CD14-positive monocyte (primary cell): ENCODE data around the gene SLC50A1. TPM values are rescaled to one million over a fixed set of nuclear protein-coding genes. Genes with fewer than 3 reads are reported as not detected.

ENCODE experiments used
- DNase-seq, 3 donors: peaks; one replicate each; pipeline ENCODE4 v3.0.0-alpha.2; 2011 to 2022
- H2AFZ ChIP-seq: 2 replicates; pipeline ENCODE4 v1.6.0; 2012; ENCODE audit warnings: mild to moderate bottlenecking, low read depth, low read length, inconsistent platforms; ENCODE audit not compliant: insufficient read depth, poor library complexity, severe bottlenecking
- H3K27ac ChIP-seq, 2 donors: 1 replicate in 1 of 2; 2 replicates in 1 of 2; pipeline ENCODE4 v1.5.1; 2012 to 2013; ENCODE audit warnings: low read length in 2 of 2, control low read depth in 1 of 2, inconsistent platforms in 1 of 2, low read depth in 1 of 2, mild to moderate bottlenecking in 1 of 2
- H3K27me3 ChIP-seq, 2 donors: one replicate each; pipeline versions ENCODE4 v1.6.0 to v1.6.1; 2011 to 2013; ENCODE audit warnings: low read length in 2 of 2; ENCODE audit not compliant: control insufficient read depth in 2 of 2, insufficient read depth in 2 of 2
- H3K36me3 ChIP-seq, 2 donors: replicated peaks in 1 of 2; 1 replicate in 1 of 2; 2 replicates in 1 of 2; pipeline versions ENCODE4 v1.5.1 to v1.6.1; 2012 to 2013; ENCODE audit warnings: low read length in 2 of 2, control low read depth in 1 of 2, inconsistent platforms in 1 of 2, mild to moderate bottlenecking in 1 of 2; ENCODE audit not compliant: insufficient read depth in 2 of 2, control insufficient read depth in 1 of 2
- H3K4me1 ChIP-seq, 2 donors: 1 replicate in 1 of 2; 2 replicates in 1 of 2; pipeline versions ENCODE4 v1.5.1 to v1.6.1; 2012 to 2013; ENCODE audit warnings: low read length in 2 of 2, control low read depth in 1 of 2, inconsistent platforms in 1 of 2, mild to moderate bottlenecking in 1 of 2, moderate library complexity in 1 of 2; ENCODE audit not compliant: insufficient read depth in 2 of 2, control insufficient read depth in 1 of 2
- H3K4me2 ChIP-seq: replicated peaks from 2 replicates; pipeline ENCODE3; 2012; ENCODE audit warnings: low read length, moderate library complexity, mild to moderate bottlenecking; ENCODE audit not compliant: poor library complexity, severe bottlenecking; ENCODE audit errors: extremely low read depth
- H3K4me3 ChIP-seq, 3 experiments: fragments of 200-600 bp in 1 of 3; sonication (generic) in 1 of 3; replicated peaks in 1 of 3; 1 replicate in 2 of 3; 2 replicates in 1 of 3; pipeline ENCODE4 v1.5.1; 2011 to 2013; ENCODE audit warnings: low read length in 3 of 3, mild to moderate bottlenecking in 3 of 3, control low read depth in 2 of 3, low read depth in 2 of 3, inconsistent platforms in 1 of 3, moderate library complexity in 1 of 3
- H3K79me2 ChIP-seq: 2 replicates; pipeline ENCODE4 v1.6.0; 2012; ENCODE audit warnings: mild to moderate bottlenecking, control low read depth, inconsistent platforms, low read length, moderate library complexity; ENCODE audit not compliant: insufficient read depth
- H3K9ac ChIP-seq: 2 replicates; pipeline ENCODE4 v1.6.0; 2017; ENCODE audit warnings: low read length, mild to moderate bottlenecking; ENCODE audit not compliant: insufficient read depth, poor library complexity, severe bottlenecking
- H3K9me3 ChIP-seq, 2 donors: replicated peaks in 1 of 2; 1 replicate in 1 of 2; 2 replicates in 1 of 2; pipeline versions ENCODE4 v1.5.1 to v1.6.1; 2012 to 2013; ENCODE audit warnings: low read length in 2 of 2, control low read depth in 1 of 2; ENCODE audit not compliant: control insufficient read depth in 1 of 2, insufficient read depth in 1 of 2
- H4K20me1 ChIP-seq: 2 replicates; pipeline ENCODE4 v1.6.0; 2012; ENCODE audit warnings: mild to moderate bottlenecking, low read length, control low read depth, moderate library complexity; ENCODE audit not compliant: insufficient read depth
- H3K27ac Mint-ChIP-seq, 7 donors: one replicate each; pipeline ENCODE4 v1.8.0; 2020; ENCODE audit warnings: mild to moderate bottlenecking in 7 of 7, mixed read lengths in 7 of 7, moderate library complexity in 6 of 7, inconsistent platforms in 2 of 7
- H3K27me3 Mint-ChIP-seq, 3 donors: one replicate each; pipeline ENCODE4 v1.8.0; 2021 to 2022; ENCODE audit warnings: low read depth in 3 of 3, mild to moderate bottlenecking in 3 of 3, mixed read lengths in 3 of 3, moderate library complexity in 3 of 3, inconsistent platforms in 1 of 3
- H3K36me3 Mint-ChIP-seq, 2 donors: one replicate each; pipeline ENCODE4 v1.8.0; 2020; ENCODE audit warnings: mixed read lengths in 2 of 2, inconsistent platforms in 1 of 2, mild to moderate bottlenecking in 1 of 2
- H3K4me1 Mint-ChIP-seq: one replicate; pipeline ENCODE4 v1.8.0; 2020; ENCODE audit warnings: mild to moderate bottlenecking, mixed read lengths
- H3K4me3 Mint-ChIP-seq, 2 donors: one replicate each; pipeline ENCODE4 v1.8.0; 2020; ENCODE audit warnings: mild to moderate bottlenecking in 2 of 2, mixed read lengths in 2 of 2, moderate library complexity in 1 of 2
- H3K9me3 Mint-ChIP-seq, 7 donors: one replicate each; pipeline ENCODE4 v1.8.0; 2020 to 2022; ENCODE audit warnings: mixed read lengths in 7 of 7, mild to moderate bottlenecking in 6 of 7, moderate library complexity in 6 of 7, inconsistent platforms in 2 of 7
- CTCF ChIP-seq: fragments of 200-600 bp; IDR thresholded peaks from one replicate; pipeline ENCODE4 v1.8.0; 2022; ENCODE audit warnings: antibody characterized with exemption, mild to moderate bottlenecking
- WGBS: methylation state at CpG from one replicate; pipeline ENCODE4 v1.1.5; 2013; ENCODE audit warnings: missing lambda C conversion rate; ENCODE audit not compliant: insufficient coverage; 5-methylcytosine and 5-hydroxymethylcytosine counted together
- intact Hi-C, 2 donors: fragments of 100-400 bp; cut with micrococcal nuclease; formaldehyde crosslinking; loops; one replicate each; pipeline versions ENCODE4 v1.15.0 to v1.15.1; 2023
- polyA plus RNA-seq, 3 donors: library from polyadenylated mRNA; depleted of rRNA in 1 of 3; unstranded in 2 of 3; stranded (reverse) in 1 of 3; fragments of 300-500 nt in 2 of 3; fragments of >200 nt in 1 of 3; fragmentation: Illumina TruSeq in 2 of 3; gene quantifications; 1 replicate in 2 of 3; 2 replicates in 1 of 3; pipeline ENCODE4 v1.2.3, GENCODE V29; 2012 to 2021

Gene SLC50A1
- polyA plus RNA-seq, 3 donors, result 40.0 to 50.8 (median 49.4) TPM

GRCh38 chr1:155108296-155108695 is 27.4 kb upstream of the SLC50A1 start:
- no peaks in the 10 kb centered on the region for H3K9me3 Mint-ChIP-seq
- WGBS, result 95% methylated on average over 4 of the region's 5 CpGs
- H3K4me3 ChIP-seq, result no peak overlapping the region
- no peak for TF ChIP-seq CTCF
- no peaks in the 10 kb centered on the region for H4K20me1 ChIP-seq
- peak overlapping the region in 1 of 7 donors; percentile 33 for H3K27ac Mint-ChIP-seq
- no peak overlapping the region for H2AFZ ChIP-seq
- H3K4me1 Mint-ChIP-seq, result peaks cover 17% of the 10 kb centered on the region
- H3K4me3 Mint-ChIP-seq, result no peak overlapping the region
- H3K36me3 Mint-ChIP-seq, result no peaks in the 10 kb centered on the region
- peaks cover 0 to 8% (median 5%) of the 10 kb centered on the region in 3 donors for H3K27me3 Mint-ChIP-seq
- no peak overlapping the region for H3K27ac ChIP-seq
- DNase-seq, result no peak
- no peaks in the 10 kb centered on the region for H3K27me3 ChIP-seq
- intact Hi-C loops, result no loop called here
- H3K36me3 ChIP-seq, result no peaks in the 10 kb centered on the region
- H3K9me3 ChIP-seq, result no peaks in the 10 kb centered on the region
- H3K9ac ChIP-seq, result no peak overlapping the region
- H3K4me1 ChIP-seq, result peaks cover 5% of the 10 kb centered on the region in 2 donors
- H3K79me2 ChIP-seq, result no peaks in the 10 kb centered on the region
- no peak overlapping the region for H3K4me2 ChIP-seq

DNA sequence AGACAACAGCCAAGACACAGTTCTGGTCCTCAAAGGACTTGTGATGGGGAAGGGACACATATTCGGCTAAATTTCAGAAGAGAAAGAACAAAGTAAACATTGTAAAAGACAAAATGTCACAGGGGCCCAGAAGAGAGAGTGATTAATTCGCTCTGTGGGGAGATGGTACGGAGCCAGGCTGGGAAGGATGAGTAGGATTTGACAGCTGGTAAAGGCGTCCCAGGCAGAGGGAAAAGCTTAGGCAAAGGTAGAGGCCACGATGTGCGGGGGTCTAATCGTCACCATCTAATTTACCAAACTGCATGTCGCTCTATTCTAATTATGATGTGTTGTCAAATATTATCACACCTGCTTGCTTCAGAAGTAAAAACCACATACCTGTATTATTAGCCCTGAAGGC is 25.3 kb upstream of the SLC50A1 start:
- no peaks in the 10 kb centered on the region for H3K9me3 ChIP-seq
- H3K4me3 ChIP-seq, result no peak overlapping the region
- H3K9me3 Mint-ChIP-seq, result peaks cover 0 to 3% (median 0%) of the 10 kb centered on the region in 7 donors
- peaks cover 0 to 2% of the 10 kb centered on the region in 2 donors for H3K4me1 ChIP-seq
- H3K27ac Mint-ChIP-seq, result no peak overlapping the region
- DNase-seq, result no peak
- no peaks in the 10 kb centered on the region for H4K20me1 ChIP-seq
- H3K27ac ChIP-seq, result no peak overlapping the region
- 100% methylated on average over 3 of the region's 8 CpGs for WGBS
- no peak for TF ChIP-seq CTCF
- no peak overlapping the region for H3K9ac ChIP-seq
- no peaks in the 10 kb centered on the region for H3K79me2 ChIP-seq
- H3K4me3 Mint-ChIP-seq, result no peak overlapping the region
- H3K4me1 Mint-ChIP-seq, result peaks cover 12% of the 10 kb centered on the region
- H3K27me3 Mint-ChIP-seq, result peaks cover 0 to 9% (median 4%) of the 10 kb centered on the region in 3 donors
- H2AFZ ChIP-seq, result no peak overlapping the region
- H3K36me3 Mint-ChIP-seq, result no peaks in the 10 kb centered on the region
- intact Hi-C loops, result no loop called here
- H3K36me3 ChIP-seq, result no peaks in the 10 kb centered on the region
- no peaks in the 10 kb centered on the region for H3K27me3 ChIP-seq
- H3K4me2 ChIP-seq, result no peak overlapping the region
